Cardiac muscle cell (in vitro differentiated cells and primary cell): ENCODE measurements around the gene ARHGAP15. TPM values are rescaled to one million over a fixed set of nuclear protein-coding genes. Genes with fewer than 3 reads are reported as not detected.

ENCODE experiments used
- DNase-seq, 2 donors: peaks; one replicate each; pipeline versions ENCODE4 v3.0.0 to v3.0.0-alpha.2; 2010 to 2017; ENCODE audit warnings: low read depth in 1 of 2, low spot score in 1 of 2
- H3K27ac ChIP-seq: fragments of 200-600 bp; sonication (generic); 2 replicates; pipeline ENCODE4 v1.5.1; 2016
- H3K27me3 ChIP-seq: fragments of 200-600 bp; sonication (generic); 2 replicates; pipeline ENCODE4 v1.6.0; 2016; ENCODE audit warnings: control low read depth
- H3K36me3 ChIP-seq: fragments of 200-600 bp; sonication (generic); 2 replicates; pipeline ENCODE4 v1.5.1; 2016; ENCODE audit warnings: control low read depth
- H3K4me1 ChIP-seq: fragments of 200-600 bp; sonication (generic); 2 replicates; pipeline ENCODE4 v1.8.1; 2017; ENCODE audit warnings: low read depth, mild to moderate bottlenecking, mixed run types
- H3K4me3 ChIP-seq: fragments of 200-600 bp; sonication (generic); 2 replicates; pipeline ENCODE4 v1.5.1; 2016; ENCODE audit warnings: mild to moderate bottlenecking
- H3K9me3 ChIP-seq: fragments of 200-600 bp; sonication (generic); 2 replicates; pipeline ENCODE4 v1.5.1; 2017; ENCODE audit warnings: low read depth, mild to moderate bottlenecking, control low read depth
- polyA plus RNA-seq: library from polyadenylated mRNA; unstranded; fragments of >200 nt; fragmentation: Nextera tagmentation; extraction: Ambion mirVana; gene quantifications from 2 replicates; pipeline ENCODE4 v1.2.1, GENCODE V29; 2016
- total RNA-seq: library from RNA; depleted of rRNA; stranded (reverse); fragments of >200 nt; gene quantifications from 2 replicates; pipeline ENCODE4 v1.2.3, GENCODE V29; 2016
- TF ChIP-seq, protein P1 (sequence below): IDR thresholded peaks from 2 replicates; pipeline ENCODE4 v1.5.1; 2012; ENCODE audit warnings: low read depth, mild to moderate bottlenecking, low read length

Gene ARHGAP15
- total and polyA plus RNA-seq, 2 experiments from 2014 or later: not detected

DNA sequence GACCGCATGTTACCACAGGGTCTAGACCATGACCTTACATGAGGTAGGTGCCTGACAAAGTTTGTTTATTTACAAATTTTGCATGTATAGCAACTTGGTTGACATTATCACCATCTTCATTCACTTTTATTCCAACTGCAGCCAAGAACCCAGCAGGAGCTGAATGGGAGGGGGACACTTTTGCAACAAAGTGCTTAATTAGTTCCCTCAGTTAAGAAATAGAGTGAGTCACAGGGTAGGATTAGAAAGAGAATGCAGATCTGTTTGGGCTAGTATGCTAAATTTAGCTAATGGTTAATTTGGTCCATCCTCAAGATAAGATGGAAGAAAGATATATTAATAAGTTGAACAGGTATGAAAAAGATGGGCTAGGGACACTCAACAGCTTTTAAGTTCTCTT is 678.9 kb downstream of the ARHGAP15 start:
- no peak for DNase-seq
- TF ChIP-seq, protein P1, sequence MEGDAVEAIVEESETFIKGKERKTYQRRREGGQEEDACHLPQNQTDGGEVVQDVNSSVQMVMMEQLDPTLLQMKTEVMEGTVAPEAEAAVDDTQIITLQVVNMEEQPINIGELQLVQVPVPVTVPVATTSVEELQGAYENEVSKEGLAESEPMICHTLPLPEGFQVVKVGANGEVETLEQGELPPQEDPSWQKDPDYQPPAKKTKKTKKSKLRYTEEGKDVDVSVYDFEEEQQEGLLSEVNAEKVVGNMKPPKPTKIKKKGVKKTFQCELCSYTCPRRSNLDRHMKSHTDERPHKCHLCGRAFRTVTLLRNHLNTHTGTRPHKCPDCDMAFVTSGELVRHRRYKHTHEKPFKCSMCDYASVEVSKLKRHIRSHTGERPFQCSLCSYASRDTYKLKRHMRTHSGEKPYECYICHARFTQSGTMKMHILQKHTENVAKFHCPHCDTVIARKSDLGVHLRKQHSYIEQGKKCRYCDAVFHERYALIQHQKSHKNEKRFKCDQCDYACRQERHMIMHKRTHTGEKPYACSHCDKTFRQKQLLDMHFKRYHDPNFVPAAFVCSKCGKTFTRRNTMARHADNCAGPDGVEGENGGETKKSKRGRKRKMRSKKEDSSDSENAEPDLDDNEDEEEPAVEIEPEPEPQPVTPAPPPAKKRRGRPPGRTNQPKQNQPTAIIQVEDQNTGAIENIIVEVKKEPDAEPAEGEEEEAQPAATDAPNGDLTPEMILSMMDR: no peak
- H3K36me3 ChIP-seq: no peaks in the 10 kb centered on the region
- H3K27ac ChIP-seq: no peak overlapping the region
- H3K27me3 ChIP-seq: no peaks in the 10 kb centered on the region
- no peaks in the 10 kb centered on the region for H3K4me1 ChIP-seq
- H3K9me3 ChIP-seq: no peaks in the 10 kb centered on the region
- H3K4me3 ChIP-seq: no peak overlapping the region

DNA sequence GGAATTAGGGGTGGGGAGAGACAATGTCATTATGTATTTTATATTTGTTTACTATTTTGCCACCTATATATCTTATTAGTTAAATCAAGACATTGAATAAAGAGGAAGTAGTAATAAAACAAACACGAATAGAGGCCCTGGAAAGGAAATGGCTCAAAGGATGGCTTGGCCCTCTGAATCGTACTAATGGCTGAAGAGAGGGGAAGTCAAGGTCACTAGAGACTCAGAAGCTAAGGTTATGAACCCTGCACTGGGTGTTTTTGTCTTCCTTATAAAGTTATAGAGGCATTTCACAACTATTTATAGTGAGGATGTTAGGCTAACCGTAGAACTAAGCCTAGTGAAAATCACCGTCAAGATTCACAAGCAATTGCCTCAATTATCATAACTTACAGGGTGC is 685.9 kb downstream of the ARHGAP15 start:
- H3K9me3 ChIP-seq: no peaks in the 10 kb centered on the region
- H3K36me3 ChIP-seq: no peaks in the 10 kb centered on the region
- H3K4me1 ChIP-seq: peaks cover 8% of the 10 kb centered on the region
- H3K27me3 ChIP-seq: peaks cover 3% of the 10 kb centered on the region
- no peak overlapping the region for H3K4me3 ChIP-seq
- TF ChIP-seq, protein P1: no peak
- H3K27ac ChIP-seq: no peak overlapping the region
- no peak for DNase-seq

DNA sequence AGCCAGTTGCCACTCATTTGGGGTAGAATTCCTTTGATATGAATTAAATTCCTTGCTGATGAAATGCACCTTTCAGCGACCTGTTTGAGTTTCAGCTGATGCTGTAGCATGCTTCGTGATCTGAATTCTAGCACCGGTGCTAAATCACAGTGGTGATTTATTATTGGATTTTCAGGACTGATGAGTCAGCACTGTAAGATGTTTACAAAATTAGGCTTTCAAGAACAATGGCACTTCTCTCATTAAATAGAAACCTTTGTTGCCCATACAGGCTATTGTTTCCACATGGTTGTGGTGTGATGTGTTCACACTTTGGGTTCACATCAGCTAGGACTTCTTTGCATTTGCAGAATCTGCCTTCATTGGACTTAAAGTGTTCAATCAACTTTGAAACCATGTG is 687.7 kb downstream of the ARHGAP15 start:
- no peak overlapping the region for H3K27ac ChIP-seq
- H3K4me1 ChIP-seq: peaks cover 8% of the 10 kb centered on the region
- TF ChIP-seq, protein P1: no peak
- H3K9me3 ChIP-seq: no peaks in the 10 kb centered on the region
- H3K27me3 ChIP-seq: peaks cover 19% of the 10 kb centered on the region
- H3K36me3 ChIP-seq: no peaks in the 10 kb centered on the region
- no peak overlapping the region for H3K4me3 ChIP-seq
- no peak for DNase-seq
